WI38 (cell line): ENCODE measurements around the gene DENND5B.
"Not testable (repeated sequence)": the region's sequence is repeated elsewhere in the genome, so short reads cannot be mapped to it uniquely, and the experiment has no call there.

Experiments used
- H3K4me3 ChIP-seq: 2 replicates; pipeline ENCODE4 v1.5.1; 2011; ENCODE audit warnings: low read depth, mild to moderate bottlenecking, control low read depth, low read length
- TF ChIP-seq, protein P1 (sequence below): IDR thresholded peaks from 2 replicates; pipeline ENCODE4 v1.5.1; 2012; ENCODE audit warnings: low read depth, mild to moderate bottlenecking, control low read depth, low read length

The DENND5B gene

GRCh38 chr12:31504625-31505222, 86.2 kb downstream of the DENND5B start:
- no peak overlapping the region for H3K4me3 ChIP-seq
- TF ChIP-seq, protein P1, sequence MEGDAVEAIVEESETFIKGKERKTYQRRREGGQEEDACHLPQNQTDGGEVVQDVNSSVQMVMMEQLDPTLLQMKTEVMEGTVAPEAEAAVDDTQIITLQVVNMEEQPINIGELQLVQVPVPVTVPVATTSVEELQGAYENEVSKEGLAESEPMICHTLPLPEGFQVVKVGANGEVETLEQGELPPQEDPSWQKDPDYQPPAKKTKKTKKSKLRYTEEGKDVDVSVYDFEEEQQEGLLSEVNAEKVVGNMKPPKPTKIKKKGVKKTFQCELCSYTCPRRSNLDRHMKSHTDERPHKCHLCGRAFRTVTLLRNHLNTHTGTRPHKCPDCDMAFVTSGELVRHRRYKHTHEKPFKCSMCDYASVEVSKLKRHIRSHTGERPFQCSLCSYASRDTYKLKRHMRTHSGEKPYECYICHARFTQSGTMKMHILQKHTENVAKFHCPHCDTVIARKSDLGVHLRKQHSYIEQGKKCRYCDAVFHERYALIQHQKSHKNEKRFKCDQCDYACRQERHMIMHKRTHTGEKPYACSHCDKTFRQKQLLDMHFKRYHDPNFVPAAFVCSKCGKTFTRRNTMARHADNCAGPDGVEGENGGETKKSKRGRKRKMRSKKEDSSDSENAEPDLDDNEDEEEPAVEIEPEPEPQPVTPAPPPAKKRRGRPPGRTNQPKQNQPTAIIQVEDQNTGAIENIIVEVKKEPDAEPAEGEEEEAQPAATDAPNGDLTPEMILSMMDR: no peak

DNA sequence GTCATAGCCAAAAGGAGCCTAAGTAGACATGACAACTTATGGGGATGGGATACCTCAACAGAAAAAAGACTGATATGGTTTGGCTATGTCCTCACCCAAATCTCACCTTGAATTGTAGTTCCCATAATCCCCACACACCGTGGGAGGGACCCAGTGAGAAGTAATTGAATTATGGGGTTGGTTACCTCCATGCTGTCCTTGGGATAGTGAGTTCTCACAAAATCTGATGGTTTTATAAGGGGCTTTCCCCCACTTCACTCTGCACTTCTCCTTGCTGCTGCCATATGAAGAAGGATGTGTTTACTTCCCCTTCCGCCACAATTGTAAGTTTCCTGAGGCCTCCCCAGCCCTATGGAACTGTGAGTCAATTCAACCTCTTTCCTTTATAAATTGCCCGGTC, 89.9 kb downstream of the DENND5B start:
- H3K4me3 ChIP-seq: not testable (repeated sequence)

DNA sequence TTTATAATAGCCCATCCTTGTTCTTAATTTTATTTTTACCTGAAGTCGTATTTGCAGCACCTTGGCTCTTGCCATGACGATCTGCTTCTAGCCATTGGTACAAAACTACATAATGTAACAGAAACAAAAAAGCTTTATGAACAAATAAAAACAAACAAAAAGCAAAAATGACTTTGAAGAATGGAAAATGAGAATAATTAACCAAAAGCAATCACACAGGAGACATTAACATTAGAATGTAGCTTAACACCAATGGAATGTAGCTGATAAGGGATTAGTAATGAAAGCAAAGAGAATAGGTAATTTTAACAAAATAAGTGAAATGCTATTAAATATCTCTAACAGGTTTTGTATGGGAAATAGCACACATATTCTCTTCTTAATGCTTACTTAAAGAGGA, 91.4 kb downstream of the DENND5B start:
- TF ChIP-seq, protein P1: no peak
- no peak overlapping the region for H3K4me3 ChIP-seq

DNA sequence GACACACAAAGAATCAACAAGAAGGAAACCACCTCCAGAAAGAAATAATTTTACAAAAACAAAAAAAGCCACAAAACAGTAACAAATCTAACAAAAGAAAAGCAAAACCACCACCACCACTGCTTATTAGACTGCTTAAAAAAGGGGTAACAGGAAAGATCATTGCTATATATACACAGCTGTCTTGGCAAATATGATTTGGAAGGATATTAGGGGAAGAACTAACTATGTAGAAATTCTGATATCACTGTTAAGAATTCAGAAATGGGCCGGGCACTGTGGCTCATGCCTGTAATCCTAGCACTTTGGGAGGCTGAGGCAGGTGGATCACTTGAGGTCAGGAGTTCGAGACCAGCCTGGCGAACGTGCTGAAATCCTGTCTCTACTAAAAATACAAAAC, 92.5 kb downstream of the DENND5B start:
- H3K4me3 ChIP-seq: no peak overlapping the region
- TF ChIP-seq, protein P1: no peak

DNA sequence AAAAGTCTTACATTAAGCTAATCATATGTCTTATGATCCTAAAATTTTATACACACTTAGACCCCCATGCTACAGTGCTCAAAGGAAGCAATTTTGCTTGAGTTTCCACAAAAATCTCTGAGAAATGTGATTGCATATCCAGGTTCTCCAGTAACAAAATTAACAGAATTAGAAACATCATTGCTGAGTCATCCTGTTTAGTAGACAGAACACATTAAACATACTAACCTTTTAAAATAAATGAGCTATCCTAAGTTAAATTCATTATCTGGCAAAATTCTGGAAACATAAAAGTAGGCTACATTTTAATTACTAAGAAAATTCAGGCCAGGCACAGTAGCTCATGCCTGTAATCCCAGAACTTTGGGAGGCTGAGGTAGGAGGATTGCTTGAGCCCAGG, 94.7 kb downstream of the DENND5B start:
- H3K4me3 ChIP-seq: no peak overlapping the region
- TF ChIP-seq, protein P1: no peak

- TF ChIP-seq, protein P1: no peak
- H3K4me3 ChIP-seq: no peak overlapping the region
Observed at GRCh38 chr12:31494455-31494854, 96.5 kb downstream of the DENND5B start.

DNA sequence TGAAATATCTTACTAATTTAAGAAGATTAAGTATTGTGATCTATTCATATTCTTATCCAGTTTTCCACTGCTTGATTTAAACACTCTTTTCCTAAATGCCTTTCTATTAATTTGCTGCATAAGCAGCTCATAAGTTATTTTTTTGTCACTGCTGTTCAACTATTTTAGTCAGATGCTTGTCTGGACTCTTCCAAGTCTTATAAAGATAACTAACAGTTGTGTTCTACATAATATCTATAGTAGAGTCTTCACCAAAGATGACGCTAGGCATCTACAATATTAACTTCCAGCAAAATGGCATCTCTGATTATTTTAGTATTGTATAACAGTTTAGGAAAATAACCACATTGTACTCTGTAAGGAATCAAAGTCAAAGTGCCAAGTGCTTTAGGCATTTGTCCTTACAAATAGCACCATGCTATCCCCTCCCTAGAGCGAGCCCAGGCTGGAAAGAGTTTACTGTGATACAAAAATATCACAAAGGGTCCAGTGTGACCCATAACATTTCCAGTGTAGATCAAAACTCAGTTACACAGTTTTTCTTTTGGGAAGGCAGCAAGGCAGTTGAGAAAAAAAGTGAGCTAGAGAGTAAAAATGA, 98.2 kb downstream of the DENND5B start:
- TF ChIP-seq, protein P1: no peak
- H3K4me3 ChIP-seq: no peak overlapping the region
